Measurements from ENCODE around the gene ATP1A2.

DNA sequence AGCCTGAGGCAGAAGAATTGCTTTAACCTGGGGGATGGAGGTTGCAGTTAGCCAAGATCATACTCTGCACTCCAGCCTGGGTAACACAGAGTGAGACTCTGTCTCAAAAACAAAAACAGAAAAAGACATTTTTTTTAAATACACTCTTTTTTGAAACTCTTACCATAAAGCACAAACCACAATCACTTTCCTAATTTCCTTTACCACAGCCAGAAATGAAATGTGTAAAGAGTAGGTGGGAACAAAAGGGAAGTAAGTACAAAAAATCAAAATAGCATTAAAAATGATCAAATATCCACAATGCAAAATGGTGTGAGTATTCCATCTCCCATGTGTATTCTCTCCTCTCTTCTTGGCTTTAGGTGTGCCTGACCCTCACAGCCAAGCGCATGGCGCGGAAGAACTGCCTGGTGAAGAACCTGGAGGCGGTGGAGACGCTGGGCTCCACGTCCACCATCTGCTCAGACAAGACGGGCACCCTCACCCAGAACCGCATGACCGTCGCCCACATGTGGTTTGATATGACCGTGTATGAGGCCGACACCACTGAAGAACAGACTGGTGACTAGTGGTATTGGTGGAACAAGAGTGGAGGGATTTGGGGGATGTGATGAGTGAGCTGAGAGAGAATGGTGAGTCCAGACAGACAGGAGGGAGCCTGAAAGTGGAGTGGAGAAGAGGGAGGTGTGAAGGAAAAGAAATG is 50.8 kb downstream of the ATP1A2 start:
- no peak for TF ChIP-seq POLR2A (IDR thresholded peaks at IDR 0.05)
- TF ChIP-seq, protein P1, sequence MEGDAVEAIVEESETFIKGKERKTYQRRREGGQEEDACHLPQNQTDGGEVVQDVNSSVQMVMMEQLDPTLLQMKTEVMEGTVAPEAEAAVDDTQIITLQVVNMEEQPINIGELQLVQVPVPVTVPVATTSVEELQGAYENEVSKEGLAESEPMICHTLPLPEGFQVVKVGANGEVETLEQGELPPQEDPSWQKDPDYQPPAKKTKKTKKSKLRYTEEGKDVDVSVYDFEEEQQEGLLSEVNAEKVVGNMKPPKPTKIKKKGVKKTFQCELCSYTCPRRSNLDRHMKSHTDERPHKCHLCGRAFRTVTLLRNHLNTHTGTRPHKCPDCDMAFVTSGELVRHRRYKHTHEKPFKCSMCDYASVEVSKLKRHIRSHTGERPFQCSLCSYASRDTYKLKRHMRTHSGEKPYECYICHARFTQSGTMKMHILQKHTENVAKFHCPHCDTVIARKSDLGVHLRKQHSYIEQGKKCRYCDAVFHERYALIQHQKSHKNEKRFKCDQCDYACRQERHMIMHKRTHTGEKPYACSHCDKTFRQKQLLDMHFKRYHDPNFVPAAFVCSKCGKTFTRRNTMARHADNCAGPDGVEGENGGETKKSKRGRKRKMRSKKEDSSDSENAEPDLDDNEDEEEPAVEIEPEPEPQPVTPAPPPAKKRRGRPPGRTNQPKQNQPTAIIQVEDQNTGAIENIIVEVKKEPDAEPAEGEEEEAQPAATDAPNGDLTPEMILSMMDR (IDR thresholded peaks at IDR 0.05) = no peak
